Mesodermal cell (in vitro differentiated cells): Measurements from ENCODE around the gene ARMC10.
"Not testable (repeated sequence)": the region's sequence is repeated elsewhere in the genome, so short reads cannot be mapped to it uniquely, and the experiment has no call there.

ENCODE experiments used
- H3K27ac ChIP-seq: 2 replicates; pipeline ENCODE4 v1.7.0; 2013; ENCODE audit warnings: mild to moderate bottlenecking, low read depth, low read length, moderate library complexity; ENCODE audit not compliant: severe bottlenecking
- H3K36me3 ChIP-seq: 2 replicates; pipeline ENCODE4 v1.7.1; 2013; ENCODE audit warnings: mild to moderate bottlenecking, low read length, moderate library complexity; ENCODE audit not compliant: control insufficient read depth, insufficient read depth
- H3K4me1 ChIP-seq: one replicate; pipeline ENCODE4 v1.7.1; 2013; ENCODE audit warnings: mild to moderate bottlenecking, low read length; ENCODE audit not compliant: insufficient read depth, control insufficient read depth, poor library complexity, severe bottlenecking
- H3K4me3 ChIP-seq: 2 replicates; pipeline ENCODE4 v1.7.0; 2013; ENCODE audit warnings: low read length, control low read depth, mild to moderate bottlenecking; ENCODE audit not compliant: insufficient read depth, poor library complexity, severe bottlenecking; ENCODE audit errors: extremely low read depth
- H3K9me3 ChIP-seq: 2 replicates; pipeline ENCODE4 v1.7.1; 2013; ENCODE audit warnings: mild to moderate bottlenecking, low read length, moderate library complexity; ENCODE audit not compliant: control insufficient read depth
- WGBS, 2 experiments: methylation state at CpG; one replicate each; pipeline ENCODE4 v1.1.5; 2013; ENCODE audit warnings: missing lambda C conversion rate in 2 of 2; ENCODE audit not compliant: insufficient coverage in 2 of 2; 5-methylcytosine and 5-hydroxymethylcytosine counted together

Gene ARMC10

GRCh38 chr7:103056006-103056405, 18.9 kb upstream of the ARMC10 start:
- no CpG with 5 or more reads among the region's 1 CpG for WGBS, 2 experiments
- not testable (repeated sequence) for H3K4me3 ChIP-seq, H3K9me3 ChIP-seq, H3K36me3 ChIP-seq, H3K4me1 ChIP-seq, H3K27ac ChIP-seq

GRCh38 chr7:103058122-103058521, 16.8 kb upstream of the ARMC10 start:
- Histone ChIP-seq H3K9me3 (no peaks in the 10 kb centered on the region), H3K4me1 (no peaks in the 10 kb centered on the region), H3K27ac (no peak overlapping the region), H3K36me3 (peaks cover 4% of the 10 kb centered on the region), H3K4me3 (no peak overlapping the region)

- Histone ChIP-seq H3K9me3 (no peaks in the 10 kb centered on the region), H3K4me3 (no peak overlapping the region), H3K36me3 (no peaks in the 10 kb centered on the region), H3K27ac (no peak overlapping the region), H3K4me1 (no peaks in the 10 kb centered on the region)
- 85 to 88% methylated on average over 1 to 2 of the region's 2 CpGs for WGBS, 2 experiments
Observed at GRCh38 chr7:103059471-103059870, 15.5 kb upstream of the ARMC10 start.

GRCh38 chr7:103063895-103064294, 11.0 kb upstream of the ARMC10 start:
- Histone ChIP-seq H3K27ac (no peak overlapping the region), H3K36me3 (no peaks in the 10 kb centered on the region), H3K4me1 (no peaks in the 10 kb centered on the region), H3K9me3 (no peaks in the 10 kb centered on the region), H3K4me3 (no peak overlapping the region)
- WGBS, 2 experiments: 78% methylated on average over 1 of the region's 3 CpGs

GRCh38 chr7:103065667-103066066, 9.3 kb upstream of the ARMC10 start:
- H3K4me3 ChIP-seq: no peak overlapping the region
- H3K4me1 ChIP-seq: no peaks in the 10 kb centered on the region
- no peak overlapping the region for H3K27ac ChIP-seq
- WGBS, 2 experiments: 0% methylated on average over 1 of the region's 1 CpG; no CpG with 5 or more reads in 1 of the 2 experiments
- H3K36me3 ChIP-seq: no peaks in the 10 kb centered on the region
- no peaks in the 10 kb centered on the region for H3K9me3 ChIP-seq

- WGBS, 2 experiments: 92 to 95% methylated on average over 16 of the region's 23 CpGs
Observed at GRCh38 chr7:103068414-103069403, 6.2 kb upstream of the ARMC10 start.

GRCh38 chr7:103071000-103071399, 3.9 kb upstream of the ARMC10 start:
- peaks cover 3% of the 10 kb centered on the region for H3K4me1 ChIP-seq
- WGBS, 2 experiments: 78 to 88% methylated on average over 1 of the region's 2 CpGs
- no peak overlapping the region for H3K27ac ChIP-seq
- H3K4me3 ChIP-seq: no peak overlapping the region
- H3K36me3 ChIP-seq: no peaks in the 10 kb centered on the region
- H3K9me3 ChIP-seq: no peaks in the 10 kb centered on the region

More at GRCh38 chr7:103068414-103069403, 6.2 kb upstream of the ARMC10 start:
- no peaks in the 10 kb centered on the region for H3K36me3 ChIP-seq
- H3K4me3 ChIP-seq: no peak overlapping the region
- H3K9me3 ChIP-seq: no peaks in the 10 kb centered on the region
- no peak overlapping the region for H3K27ac ChIP-seq
- H3K4me1 ChIP-seq: peaks cover 3% of the 10 kb centered on the region

GRCh38 chr7:103073989-103074518, 886 bp upstream of the ARMC10 start:
- Histone ChIP-seq H3K27ac (peak overlapping the region; percentile 80), H3K4me1 (peaks cover 3% of the 10 kb centered on the region), H3K9me3 (no peaks in the 10 kb centered on the region), H3K36me3 (peaks cover 5% of the 10 kb centered on the region), H3K4me3 (peak overlapping the region; percentile 69)
- WGBS, 2 experiments: 12 to 22% methylated on average over 5 to 6 of the region's 6 CpGs

GRCh38 chr7:103075337-103075918, 488 bp downstream of the ARMC10 start:
- 0 to 1% methylated on average over 29 of the region's 36 CpGs for WGBS, 2 experiments

GRCh38 chr7:103076764-103077163, 1.8 kb downstream of the ARMC10 start:
- no peak overlapping the region for H3K4me3 ChIP-seq
- WGBS, 2 experiments: 79 to 92% methylated on average over 5 to 6 of the region's 7 CpGs
- no peaks in the 10 kb centered on the region for H3K9me3 ChIP-seq
- no peak overlapping the region for H3K27ac ChIP-seq
- peaks cover 3% of the 10 kb centered on the region for H3K4me1 ChIP-seq
- peaks cover 5% of the 10 kb centered on the region for H3K36me3 ChIP-seq

More at GRCh38 chr7:103075337-103075918, 488 bp downstream of the ARMC10 start:
- Histone ChIP-seq H3K4me3 (peak overlapping the region; percentile 69), H3K27ac (peak overlapping the region; percentile 80), H3K9me3 (no peaks in the 10 kb centered on the region), H3K4me1 (peaks cover 3% of the 10 kb centered on the region), H3K36me3 (peaks cover 5% of the 10 kb centered on the region)
